Esophagus muscularis mucosa (tissue), 4 donors: Measurements from ENCODE around the gene RNASEH1.

Experiments used
- EP300 ChIP-seq: sonication (generic); formaldehyde crosslinking; IDR thresholded peaks from one replicate; pipeline ENCODE4 v1.6.1; 2017; ENCODE audit warnings: antibody characterized with exemption
- POLR2A ChIP-seq: fragments of 450-650 bp; IDR thresholded peaks from one replicate; pipeline ENCODE4 v1.6.1; 2017; ENCODE audit warnings: antibody characterized with exemption, moderate library complexity, mild to moderate bottlenecking, low read depth
- POLR2AphosphoS5 ChIP-seq, 2 donors: sonication (generic); formaldehyde crosslinking; IDR thresholded peaks; one replicate each; pipeline ENCODE4 v1.6.1; 2017; ENCODE audit warnings: antibody characterized with exemption in 2 of 2
- TF ChIP-seq, protein P1 (sequence below), 3 experiments: fragments of 200-600 bp in 2 of 3; fragments of 450-650 bp in 1 of 3; sonication (generic) in 2 of 3; IDR thresholded peaks; one replicate each; pipeline ENCODE4 v1.5.1; 2017 to 2019; ENCODE audit warnings: antibody characterized with exemption in 3 of 3, mild to moderate bottlenecking in 2 of 3, moderate library complexity in 1 of 3

DNA sequence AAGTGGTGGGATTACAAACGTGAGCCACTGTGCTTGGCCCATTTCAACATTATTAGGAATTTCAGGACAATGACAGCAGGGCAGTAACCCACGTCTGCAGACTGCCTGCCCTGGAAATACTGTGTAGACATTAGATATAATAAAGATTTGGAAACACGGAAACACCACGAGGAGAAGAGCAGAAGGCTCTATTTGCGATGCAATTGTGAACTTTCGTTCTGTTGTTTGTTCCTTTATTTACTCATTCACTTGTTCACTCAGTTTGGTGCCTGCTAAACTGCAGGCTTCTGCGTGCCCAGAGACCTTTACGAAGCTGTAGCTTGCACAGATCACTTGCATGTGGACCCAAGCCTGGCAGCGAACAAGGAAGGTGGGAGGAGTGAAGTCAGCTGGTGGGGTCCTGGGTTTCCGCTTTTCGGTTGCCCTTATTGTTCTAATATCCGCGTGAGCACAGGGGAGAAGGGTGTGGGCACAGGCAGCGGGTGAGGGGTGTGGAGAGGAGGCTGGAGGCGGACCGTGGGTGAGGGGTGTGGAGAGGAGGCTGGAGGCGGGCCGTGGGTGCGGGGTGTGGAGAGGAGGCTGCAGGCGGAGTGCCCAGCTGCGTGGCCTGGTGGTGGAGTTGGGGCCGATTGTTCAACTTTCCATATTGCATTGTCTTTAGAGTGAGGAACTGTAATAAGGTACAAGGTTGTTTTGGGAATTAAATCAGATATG is 40.2 kb upstream of the RNASEH1 start:
- TF ChIP-seq, protein P1, sequence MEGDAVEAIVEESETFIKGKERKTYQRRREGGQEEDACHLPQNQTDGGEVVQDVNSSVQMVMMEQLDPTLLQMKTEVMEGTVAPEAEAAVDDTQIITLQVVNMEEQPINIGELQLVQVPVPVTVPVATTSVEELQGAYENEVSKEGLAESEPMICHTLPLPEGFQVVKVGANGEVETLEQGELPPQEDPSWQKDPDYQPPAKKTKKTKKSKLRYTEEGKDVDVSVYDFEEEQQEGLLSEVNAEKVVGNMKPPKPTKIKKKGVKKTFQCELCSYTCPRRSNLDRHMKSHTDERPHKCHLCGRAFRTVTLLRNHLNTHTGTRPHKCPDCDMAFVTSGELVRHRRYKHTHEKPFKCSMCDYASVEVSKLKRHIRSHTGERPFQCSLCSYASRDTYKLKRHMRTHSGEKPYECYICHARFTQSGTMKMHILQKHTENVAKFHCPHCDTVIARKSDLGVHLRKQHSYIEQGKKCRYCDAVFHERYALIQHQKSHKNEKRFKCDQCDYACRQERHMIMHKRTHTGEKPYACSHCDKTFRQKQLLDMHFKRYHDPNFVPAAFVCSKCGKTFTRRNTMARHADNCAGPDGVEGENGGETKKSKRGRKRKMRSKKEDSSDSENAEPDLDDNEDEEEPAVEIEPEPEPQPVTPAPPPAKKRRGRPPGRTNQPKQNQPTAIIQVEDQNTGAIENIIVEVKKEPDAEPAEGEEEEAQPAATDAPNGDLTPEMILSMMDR (IDR thresholded peaks at IDR 0.05) = no peak
- TF ChIP-seq POLR2AphosphoS5 (IDR thresholded peaks at IDR 0.05) (no peak), POLR2A (no peak), EP300 (no peak)
